ENCODE measurements around the gene TBC1D12. TPM values are rescaled to one million over a fixed set of nuclear protein-coding genes. Genes with fewer than 3 reads are reported as not detected.

TBC1D12 gene
- total RNA-seq, 2 experiments from 2014 or later, result 1.9 to 3.9 TPM

DNA sequence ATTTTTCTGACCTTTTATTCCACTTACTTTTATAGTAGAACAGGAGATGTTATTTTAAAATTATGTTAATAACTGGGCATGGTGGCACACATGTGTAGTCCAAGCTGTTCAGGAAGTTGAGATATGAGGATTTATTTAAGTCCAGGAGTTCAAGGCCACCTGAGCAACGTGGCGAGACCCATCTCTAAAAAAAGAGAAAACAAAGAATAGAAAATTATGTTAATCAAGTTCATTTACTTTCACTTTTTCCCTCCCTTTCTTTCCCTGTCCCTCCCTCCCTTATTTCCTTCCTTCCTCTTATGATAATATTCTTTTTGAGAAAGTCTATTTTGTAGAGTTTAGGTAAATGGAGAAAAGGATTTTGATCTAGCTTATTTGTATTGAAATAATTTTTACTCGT lies 94.3 kb downstream of the TBC1D12 start:
- H3K79me2 ChIP-seq (ENCODE audit: insufficient read depth, low read depth, low read length), result no peaks in the 10 kb centered on the region
- no TSS peak for BruUV-seq (replicated peaks)
- no peaks in the 10 kb centered on the region for H3K36me3 ChIP-seq (ENCODE audit: insufficient read depth, low read length)
- CTCF ChIA-PET (ENCODE audit: unreplicated experiment), result no interaction called here
- H2AFZ ChIP-seq (ENCODE audit: low read length), result peak overlapping the region; percentile 61
- H3K4me1 ChIP-seq (ENCODE audit: insufficient read depth, low read length, poor library complexity, severe bottlenecking), result peaks cover 9% of the 10 kb centered on the region
- no peaks in the 10 kb centered on the region for H3K9me3 ChIP-seq (ENCODE audit: low read length)
- no peaks in the 10 kb centered on the region for H4K20me1 ChIP-seq (ENCODE audit: insufficient read depth, low read length)
- no peak for TF ChIP-seq CTCF (conservative IDR thresholded peaks at IDR 0.05; ENCODE audit: low read length)
- TF ChIP-seq EZH2phosphoT487 (IDR thresholded peaks at IDR 0.05; ENCODE audit: borderline replicate concordance, low read depth, low read length), result no peak
- H3K4me3 ChIP-seq (ENCODE audit: low read depth, low read length, poor library complexity, severe bottlenecking), result no peak overlapping the region
- no peak overlapping the region for H3K27ac ChIP-seq (ENCODE audit: low read depth, low read length, poor library complexity, severe bottlenecking)
- peak overlapping the region; percentile 34 for H3K4me2 ChIP-seq (ENCODE audit: low read length)
- POLR2A ChIA-PET, result interaction anchor here (0.7 kb wide), 1 partner anchor 20 kb away, joined by 3 read pairs; no protein-coding TSS in a partner anchor
- intact Hi-C loops (cut with micrococcal nuclease; ENCODE audit: unreplicated experiment), result no loop called here
- no peaks in the 10 kb centered on the region for H3K9me2 ChIP-seq (ENCODE audit: insufficient read depth, low read length)
- DNase-seq (ENCODE audit: low spot score), result peak; percentile 1

DNA sequence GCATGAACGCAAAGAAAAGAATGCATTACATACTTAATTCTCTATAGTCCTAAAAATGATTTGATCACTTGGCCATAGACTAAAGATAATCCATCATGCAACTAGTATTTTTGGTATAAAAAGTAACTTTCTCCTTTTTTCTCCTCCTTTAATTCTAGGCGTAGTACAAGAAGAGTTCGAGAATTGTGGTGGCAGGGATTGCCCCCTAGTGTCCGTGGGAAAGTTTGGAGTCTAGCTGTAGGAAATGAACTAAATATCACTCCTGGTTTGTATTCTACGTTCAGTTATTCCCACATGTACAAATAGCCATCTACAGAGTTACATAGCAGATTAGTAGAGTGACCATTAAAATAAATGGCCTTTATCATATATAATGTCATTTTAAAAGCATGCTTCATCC lies 97.7 kb downstream of the TBC1D12 start:
- Histone ChIP-seq H2AFZ (ENCODE audit: low read length) (no peak overlapping the region), H3K36me3 (ENCODE audit: insufficient read depth, low read length) (no peaks in the 10 kb centered on the region), H3K4me2 (ENCODE audit: low read length) (no peak overlapping the region), H3K4me3 (ENCODE audit: low read depth, low read length, poor library complexity, severe bottlenecking) (no peak overlapping the region), H3K9me2 (ENCODE audit: insufficient read depth, low read length) (no peaks in the 10 kb centered on the region), H3K4me1 (ENCODE audit: insufficient read depth, low read length, poor library complexity, severe bottlenecking) (peaks cover 9% of the 10 kb centered on the region), H3K9me3 (ENCODE audit: low read length) (no peaks in the 10 kb centered on the region), H3K27ac (ENCODE audit: low read depth, low read length, poor library complexity, severe bottlenecking) (no peak overlapping the region), H3K79me2 (ENCODE audit: insufficient read depth, low read depth, low read length) (no peaks in the 10 kb centered on the region), H4K20me1 (ENCODE audit: insufficient read depth, low read length) (no peaks in the 10 kb centered on the region)
- ChIA-PET POLR2A (no interaction called here), CTCF (ENCODE audit: unreplicated experiment) (no interaction called here)
- intact Hi-C loops (cut with micrococcal nuclease; ENCODE audit: unreplicated experiment), result no loop called here
- DNase-seq (ENCODE audit: low spot score), result no peak
- BruUV-seq (replicated peaks), result no TSS peak
- TF ChIP-seq EZH2phosphoT487 (IDR thresholded peaks at IDR 0.05; ENCODE audit: borderline replicate concordance, low read depth, low read length) (no peak), CTCF (conservative IDR thresholded peaks at IDR 0.05; ENCODE audit: low read length) (peak; percentile 66)

DNA sequence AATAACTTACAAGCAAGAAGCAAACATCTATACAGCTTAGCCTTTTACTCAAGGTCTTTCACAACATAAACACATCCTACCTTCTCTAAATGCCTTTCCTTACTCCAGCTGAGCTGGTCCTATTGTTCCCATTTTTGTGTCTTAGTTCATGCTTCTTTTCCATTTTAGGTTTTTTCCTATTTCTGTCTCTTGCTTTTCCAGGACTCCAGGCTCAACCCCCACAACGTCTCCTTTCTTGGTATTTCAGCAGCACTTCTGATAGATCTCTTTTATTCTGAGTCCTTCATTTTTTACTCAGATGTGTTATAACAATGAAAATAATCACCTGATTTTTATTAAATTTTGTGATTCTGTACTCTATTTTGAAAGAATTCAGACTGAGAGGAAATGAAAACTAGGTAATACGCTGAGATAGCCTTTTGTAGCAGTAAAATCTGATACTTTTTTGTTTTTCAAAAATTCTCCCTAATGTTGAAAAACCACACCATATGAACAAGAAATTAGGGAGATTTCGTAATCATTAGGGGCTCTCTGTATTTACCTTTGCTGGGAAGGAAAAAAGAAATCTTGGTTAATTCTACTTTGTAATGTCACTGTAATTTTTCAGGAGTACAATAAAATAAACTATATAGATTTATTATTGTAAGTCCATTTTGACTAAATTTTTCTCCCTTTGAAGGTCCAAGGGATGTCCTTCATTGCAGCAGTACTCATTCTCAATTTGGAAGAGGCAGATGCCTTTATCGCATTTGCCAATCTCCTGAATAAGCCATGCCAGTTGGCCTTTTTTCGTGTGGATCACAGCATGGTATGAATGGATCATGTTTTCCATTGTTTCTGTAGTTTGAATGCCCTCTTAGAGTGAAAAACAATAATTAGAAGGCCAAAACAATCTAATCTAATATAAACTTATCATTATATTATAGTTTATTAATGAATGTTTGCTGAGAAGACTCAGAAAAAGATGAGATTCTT lies 119.2 kb downstream of the TBC1D12 start:
- intact Hi-C loops (cut with micrococcal nuclease; ENCODE audit: unreplicated experiment), result no loop called here
- BruUV-seq (replicated peaks), result no TSS peak
- no peaks in the 10 kb centered on the region for H4K20me1 ChIP-seq (ENCODE audit: insufficient read depth, low read length)
- no peaks in the 10 kb centered on the region for H3K79me2 ChIP-seq (ENCODE audit: insufficient read depth, low read depth, low read length)
- H2AFZ ChIP-seq (ENCODE audit: low read length), result no peak overlapping the region
- POLR2A ChIA-PET, result interaction anchor here (0.9 kb wide), 1 partner anchor 21 kb away, joined by 3 read pairs; no protein-coding TSS in a partner anchor
- H3K4me3 ChIP-seq (ENCODE audit: low read depth, low read length, poor library complexity, severe bottlenecking), result no peak overlapping the region
- no peak for DNase-seq (ENCODE audit: low spot score)
- no peaks in the 10 kb centered on the region for H3K4me1 ChIP-seq (ENCODE audit: insufficient read depth, low read length, poor library complexity, severe bottlenecking)
- no peak overlapping the region for H3K27ac ChIP-seq (ENCODE audit: low read depth, low read length, poor library complexity, severe bottlenecking)
- H3K9me3 ChIP-seq (ENCODE audit: low read length), result no peaks in the 10 kb centered on the region
- H3K36me3 ChIP-seq (ENCODE audit: insufficient read depth, low read length), result no peaks in the 10 kb centered on the region
- H3K4me2 ChIP-seq (ENCODE audit: low read length), result no peak overlapping the region
- H3K9me2 ChIP-seq (ENCODE audit: insufficient read depth, low read length), result no peaks in the 10 kb centered on the region
- no peak for TF ChIP-seq CTCF (conservative IDR thresholded peaks at IDR 0.05; ENCODE audit: low read length)
- no peak for TF ChIP-seq EZH2phosphoT487 (IDR thresholded peaks at IDR 0.05; ENCODE audit: borderline replicate concordance, low read depth, low read length)
- CTCF ChIA-PET (ENCODE audit: unreplicated experiment), result no interaction called here

Data from OCI-LY7 (cell line).